Fibroblast of peridontal ligament (primary cell): ENCODE measurements around the gene ZNF668.
"Not testable (repeated sequence)": the region's sequence is repeated elsewhere in the genome, so short reads cannot be mapped to it uniquely, and the experiment has no call there.

Experiments used
- DNase-seq: peaks from one replicate; pipeline ENCODE4 v3.0.0-alpha.2; 2010; ENCODE audit errors: extremely low read depth

ZNF668 gene

GRCh38 chr16:31100876-31101641, 27.0 kb upstream of the ZNF668 start:
- DNase-seq = not testable (repeated sequence)

GRCh38 chr16:31099860-31100638, 26.0 kb upstream of the ZNF668 start:
- DNase-seq = peak; percentile 13

GRCh38 chr16:31094424-31095120, 20.5 kb upstream of the ZNF668 start, which contains the start of gene VKORC1:
VKORC1 (minus strand) TSS chr16:31094797; CDS start chr16:31094729, 68 bp downstream.
- peak; percentile 97 for DNase-seq

GRCh38 chr16:31094088-31094423, 20.0 kb upstream of the ZNF668 start:
- no peak for DNase-seq

- DNase-seq = no peak
Observed at GRCh38 chr16:31093132-31093703, 19.2 kb upstream of the ZNF668 start.

- DNase-seq = no peak
Observed at GRCh38 chr16:31092330-31092729, 18.3 kb upstream of the ZNF668 start.

- peak; percentile 39 for DNase-seq
Observed at GRCh38 chr16:31090540-31090939, 16.5 kb upstream of the ZNF668 start.

GRCh38 chr16:31089199-31089598, 15.2 kb upstream of the ZNF668 start:
- no peak for DNase-seq

GRCh38 chr16:31088459-31089183, 14.6 kb upstream of the ZNF668 start, which contains the start of gene PRSS53:
PRSS53 (minus strand) TSS chr16:31088943; CDS start chr16:31088809, 134 bp downstream.
- no peak for DNase-seq

GRCh38 chr16:31087971-31088370, 13.9 kb upstream of the ZNF668 start:
- DNase-seq = no peak

GRCh38 chr16:31087481-31087880, 13.4 kb upstream of the ZNF668 start:
- no peak for DNase-seq

- DNase-seq = no peak
Observed at GRCh38 chr16:31086629-31086906, 12.5 kb upstream of the ZNF668 start.

- DNase-seq = no peak
Observed at GRCh38 chr16:31085873-31086628, 12.0 kb upstream of the ZNF668 start.

GRCh38 chr16:31085411-31085810, 11.4 kb upstream of the ZNF668 start:
- DNase-seq = no peak

- no peak for DNase-seq
Observed at GRCh38 chr16:31084584-31085302, 10.7 kb upstream of the ZNF668 start.

GRCh38 chr16:31083981-31084380, 9.9 kb upstream of the ZNF668 start:
- DNase-seq = no peak

GRCh38 chr16:31083556-31083955, 9.5 kb upstream of the ZNF668 start:
- DNase-seq = no peak

GRCh38 chr16:31083081-31083480, 9.0 kb upstream of the ZNF668 start:
- no peak for DNase-seq

- no peak for DNase-seq
Observed at GRCh38 chr16:31082368-31083045, 8.5 kb upstream of the ZNF668 start.
